NCI-H748 (cell line): Measurements from ENCODE around the gene PTF1A.
"Not testable (repeated sequence)": the region's sequence is repeated elsewhere in the genome, so short reads cannot be mapped to it uniquely, and the experiment has no call there.

Source experiments
- DNase-seq: peaks from one replicate; lab custom pipeline; 2025; ENCODE audit not compliant: unreplicated experiment; lab: John Stamatoyannopoulos, UW

PTF1A gene

GRCh38 chr10:23202779-23203178, 10.7 kb downstream of the PTF1A start:
- no peak for DNase-seq

DNA sequence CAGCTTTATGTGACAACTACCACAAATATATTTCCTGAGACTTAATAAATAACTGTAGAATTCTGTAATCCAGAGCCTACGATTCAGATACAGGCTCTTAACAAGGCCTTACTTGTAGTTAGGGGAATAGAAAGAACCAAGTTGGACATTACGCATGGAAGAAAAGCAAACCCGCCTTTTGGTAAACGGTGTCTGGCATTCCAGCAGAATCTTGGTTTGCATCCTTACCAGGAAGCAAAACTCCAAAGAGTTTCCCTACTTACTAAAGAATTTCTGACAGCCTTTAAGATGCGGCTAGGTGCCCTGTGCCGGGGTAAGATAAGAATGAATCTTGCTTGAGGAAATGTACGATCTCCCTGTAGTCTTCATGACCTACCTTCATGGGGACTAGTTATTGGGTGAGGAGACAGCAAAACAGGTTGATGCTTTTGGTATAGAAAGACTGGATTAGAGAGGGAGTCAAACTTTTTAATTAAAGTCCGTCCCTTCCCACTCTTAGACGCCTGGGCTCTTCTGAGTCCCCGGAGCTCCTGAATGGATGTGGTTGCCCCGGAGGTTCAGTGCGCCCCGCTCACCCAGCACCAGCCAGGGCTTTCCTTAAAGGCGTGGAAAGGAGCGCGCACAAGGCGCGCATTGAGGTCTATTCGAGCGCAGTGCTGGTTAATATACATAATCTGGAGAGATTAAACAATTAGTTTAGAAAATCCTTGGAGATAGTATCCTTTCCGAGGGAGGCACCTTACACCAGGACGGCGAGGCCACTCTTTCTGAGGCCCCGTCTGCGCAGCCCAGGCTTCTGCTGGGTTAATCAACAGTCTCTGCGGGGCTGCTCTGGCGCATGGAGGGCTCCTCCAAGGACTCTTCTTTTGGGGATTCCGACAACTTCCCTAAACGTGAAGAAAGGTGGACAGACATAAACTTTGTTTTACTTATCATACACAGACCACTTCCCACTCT, 11.5 kb downstream of the PTF1A start:
- DNase-seq, result no peak

DNA sequence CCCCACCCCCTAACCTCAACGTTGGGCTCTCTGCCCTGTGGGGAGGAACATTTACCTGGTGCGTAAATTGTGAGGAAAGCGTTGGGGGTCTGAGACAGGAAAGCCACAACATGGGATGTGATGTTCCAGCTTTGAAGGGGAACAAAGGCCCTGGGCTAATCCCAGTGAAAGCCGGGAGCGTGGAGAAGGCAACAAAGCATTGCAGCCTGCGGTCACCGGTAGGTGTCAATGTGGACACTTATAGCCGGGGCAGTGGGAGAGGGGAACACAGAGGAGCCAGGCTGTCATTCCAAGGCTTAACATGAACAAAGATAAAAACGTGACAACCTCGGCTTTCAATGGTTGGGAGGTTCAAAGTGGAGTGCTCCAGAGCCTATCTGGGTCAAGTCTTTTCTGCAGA, 12.7 kb downstream of the PTF1A start:
- no peak for DNase-seq

- no peak for DNase-seq
These were observed 14.0 kb downstream of the PTF1A start for GRCh38 chr10:23205972-23206642.

DNA sequence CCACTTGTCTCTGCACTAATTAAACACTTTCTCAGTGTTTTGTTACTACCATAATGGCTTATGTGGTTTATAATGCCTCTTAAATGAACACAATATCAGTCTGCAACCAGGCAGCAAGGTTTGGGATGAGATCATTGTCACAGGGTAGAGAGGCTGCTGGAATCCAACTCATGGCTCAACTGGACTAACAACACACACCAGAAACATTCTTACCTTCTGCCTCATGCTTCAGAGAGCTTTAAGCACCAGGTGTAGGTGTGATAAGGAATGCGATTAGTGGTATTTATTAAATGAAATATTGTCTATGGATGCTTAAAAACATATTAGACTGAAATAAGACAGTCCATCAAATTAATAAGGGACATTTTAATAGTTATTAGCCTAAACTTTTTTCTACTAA, 25.4 kb downstream of the PTF1A start:
- no peak for DNase-seq

DNA sequence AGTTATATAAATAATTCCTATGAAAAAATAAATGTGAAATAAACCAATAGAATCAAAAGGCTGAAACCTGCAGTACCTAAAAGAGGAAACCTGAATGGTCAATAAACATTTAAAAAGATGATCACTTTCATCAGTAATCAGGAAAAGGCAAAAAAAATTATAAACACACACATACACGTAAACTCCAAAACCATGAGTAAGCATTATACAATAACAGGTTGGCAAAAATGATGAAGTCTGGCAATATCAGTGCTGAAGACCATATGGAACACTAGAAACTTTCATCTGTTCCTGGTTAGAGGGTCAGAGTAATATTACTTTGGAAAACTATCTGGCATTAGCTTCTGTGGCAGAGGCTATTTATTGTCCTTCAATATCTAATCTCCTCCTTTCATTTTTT, 38.5 kb downstream of the PTF1A start:
- DNase-seq, result no peak

DNA sequence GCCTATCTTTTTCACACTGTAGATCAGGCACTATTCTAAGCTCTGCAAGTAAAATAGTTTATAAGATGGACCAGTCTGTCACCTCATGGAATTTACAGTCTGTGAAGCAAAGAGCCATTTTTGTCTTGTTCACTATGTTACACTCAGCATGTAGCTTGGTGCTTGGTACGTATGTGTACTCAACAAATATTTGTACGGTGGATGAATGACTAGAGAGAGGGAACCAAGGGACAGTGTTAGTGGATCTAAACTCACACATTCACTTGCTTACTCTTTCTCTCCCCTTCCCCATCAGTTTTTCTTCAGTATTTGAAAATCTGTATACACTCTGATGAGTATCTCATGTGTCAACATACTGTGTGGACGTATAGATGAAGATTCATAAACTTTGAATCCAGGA, 45.9 kb downstream of the PTF1A start:
- DNase-seq, result peak; percentile 52

- DNase-seq, result not testable (repeated sequence)
These were observed 49.7 kb downstream of the PTF1A start for GRCh38 chr10:23241779-23242178.
